HG03460 (cell line): ENCODE measurements around the gene RPP40.
"Not testable (repeated sequence)": the region's sequence is repeated elsewhere in the genome, so short reads cannot be mapped to it uniquely, and the experiment has no call there.

Experiments used
- ATAC-seq: cut with Tn5 transposase; IDR thresholded peaks from one replicate; pipeline ENCODE4 v1.9.1; 2021; ENCODE audit not compliant: unreplicated experiment

RPP40 gene

GRCh38 chr6:5020142-5020541 lies 16.3 kb upstream of the RPP40 start:
- ATAC-seq: no peak

- ATAC-seq: no peak
Measured at GRCh38 chr6:5014072-5014561, 10.3 kb upstream of the RPP40 start.

DNA sequence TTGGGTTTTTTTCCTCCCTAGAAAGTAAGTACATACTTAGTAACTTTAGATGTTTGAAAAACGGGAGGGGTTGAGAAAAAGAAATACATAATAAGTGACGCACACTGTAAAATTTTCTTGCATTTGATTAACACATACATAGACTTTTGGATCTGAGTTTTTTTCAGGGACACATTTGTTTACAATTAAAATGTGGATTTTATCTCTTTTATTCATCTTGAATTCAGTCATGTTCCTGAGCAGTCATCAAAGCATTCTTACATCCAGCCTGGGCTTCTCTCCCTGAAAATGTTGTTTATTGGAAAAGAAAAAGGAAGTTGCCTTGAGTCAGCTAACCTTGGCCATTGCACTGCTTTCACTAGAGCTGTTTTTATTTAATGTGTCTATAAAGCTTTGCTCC lies 8.7 kb upstream of the RPP40 start:
- ATAC-seq: no peak

- no peak for ATAC-seq
Measured at GRCh38 chr6:5011346-5011745, 7.5 kb upstream of the RPP40 start.

GRCh38 chr6:5007531-5007930 lies 3.7 kb upstream of the RPP40 start:
- no peak for ATAC-seq

DNA sequence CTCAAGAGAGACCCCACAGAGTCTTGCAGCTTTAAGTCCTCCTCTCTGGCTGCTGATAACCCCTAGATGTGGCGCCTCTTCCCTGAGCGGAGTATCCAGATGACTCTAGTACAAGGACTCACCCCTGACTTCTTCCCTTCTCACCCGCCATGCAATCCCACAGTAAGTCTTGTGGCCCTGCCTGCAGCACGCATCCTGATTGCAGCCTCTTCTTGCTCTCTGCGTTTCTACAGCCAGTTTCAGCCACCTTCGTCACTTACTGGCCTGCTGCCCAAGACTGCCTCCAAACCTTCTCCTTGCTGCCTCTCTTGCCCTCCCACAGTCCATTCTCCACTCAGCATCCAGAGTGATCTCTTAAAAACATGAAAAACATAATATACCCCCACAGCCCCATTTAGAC lies 2.4 kb upstream of the RPP40 start:
- ATAC-seq: no peak

- not testable (repeated sequence) for ATAC-seq
Measured at GRCh38 chr6:5005038-5005433, 1.2 kb upstream of the RPP40 start.

GRCh38 chr6:5004373-5005037 lies 668 bp upstream of the RPP40 start:
- ATAC-seq: no peak

DNA sequence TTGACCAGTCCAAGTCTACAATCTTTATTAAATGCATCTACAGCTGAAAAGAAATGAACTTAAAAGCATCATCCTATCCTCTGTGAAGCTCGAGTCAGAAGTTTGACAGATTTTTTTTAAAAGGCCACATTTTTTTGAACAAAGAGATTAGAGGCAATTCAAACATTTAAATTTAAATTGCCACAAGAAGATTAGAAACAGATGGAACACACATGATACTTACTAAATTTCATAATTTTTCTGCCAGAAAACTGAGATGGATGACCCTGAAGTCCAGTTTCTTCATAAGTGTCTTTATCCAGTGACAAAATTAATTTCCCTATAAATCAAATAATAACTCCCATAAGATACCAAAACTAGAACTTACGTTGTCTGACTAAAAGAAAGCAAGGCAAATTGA lies 4.3 kb downstream of the RPP40 start:
- no peak for ATAC-seq

- ATAC-seq: no peak
Measured at GRCh38 chr6:4997862-4998261, 6.0 kb downstream of the RPP40 start.

- ATAC-seq: no peak
Measured at GRCh38 chr6:4994741-4995140, 9.1 kb downstream of the RPP40 start.

DNA sequence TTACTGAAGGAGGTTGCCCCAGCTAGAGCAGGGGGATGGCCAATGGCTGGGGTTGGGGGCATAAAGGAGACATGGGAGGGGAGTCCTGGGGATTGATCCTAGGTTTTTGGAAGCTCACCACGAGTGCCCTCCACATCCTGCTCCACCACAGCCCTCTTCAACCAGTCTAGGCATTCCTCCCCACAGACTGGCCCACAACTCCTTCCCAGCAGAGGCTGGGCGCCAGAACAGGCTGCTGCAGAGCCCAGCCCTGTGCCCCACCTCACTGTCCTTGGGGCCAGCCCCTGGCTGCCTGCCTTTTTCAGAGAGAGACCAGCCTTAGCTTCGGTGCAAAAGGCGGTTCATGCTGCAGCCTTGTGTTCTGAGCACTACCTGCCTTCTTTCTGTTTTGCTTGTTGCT lies 16.4 kb downstream of the RPP40 start:
- no peak for ATAC-seq

- no peak for ATAC-seq
Measured at GRCh38 chr6:4986999-4987398, 16.8 kb downstream of the RPP40 start.

- no peak for ATAC-seq
Measured at GRCh38 chr6:4983322-4983721, 20.5 kb downstream of the RPP40 start.

DNA sequence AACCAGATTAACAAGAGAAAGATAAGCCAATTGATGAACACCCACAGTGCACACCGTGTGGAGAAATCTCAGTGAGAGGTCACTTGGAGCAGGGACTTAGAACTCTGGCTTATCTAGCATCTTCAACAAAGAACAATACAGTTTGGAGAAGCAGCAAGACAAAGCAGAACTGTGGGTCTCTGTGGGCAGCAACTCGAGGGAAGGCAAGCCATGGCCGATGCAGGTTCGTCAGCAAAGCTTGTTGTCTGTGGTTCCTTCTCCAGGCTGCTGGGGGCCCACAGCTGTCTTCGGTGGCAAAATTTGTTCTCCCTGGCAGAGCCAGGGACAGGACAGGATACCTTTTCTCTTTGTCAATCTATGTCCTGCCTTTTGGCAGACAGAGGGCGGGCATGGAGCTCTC lies 22.1 kb downstream of the RPP40 start:
- no peak for ATAC-seq

GRCh38 chr6:4979426-4979825 lies 24.4 kb downstream of the RPP40 start:
- no peak for ATAC-seq

GRCh38 chr6:4977468-4977867 lies 26.4 kb downstream of the RPP40 start:
- no peak for ATAC-seq

DNA sequence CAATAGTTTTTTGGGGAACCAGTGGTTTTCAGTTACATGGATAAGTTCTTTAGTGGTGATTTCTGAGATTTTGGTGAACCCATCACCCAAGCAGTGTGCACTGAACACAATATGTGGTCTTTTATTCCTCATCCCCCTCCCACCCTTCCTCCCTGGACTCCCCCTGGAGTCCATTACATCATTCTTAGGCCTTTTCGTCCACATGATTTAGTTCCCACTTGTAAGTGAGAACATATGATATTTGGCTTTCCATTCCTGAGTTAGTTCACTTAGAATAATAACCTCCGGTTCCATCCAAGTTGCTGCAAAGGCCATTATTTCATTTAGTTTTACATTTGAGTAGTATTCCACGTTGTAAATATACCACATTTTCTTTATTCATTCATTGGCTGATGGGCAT lies 28.3 kb downstream of the RPP40 start:
- ATAC-seq: no peak

DNA sequence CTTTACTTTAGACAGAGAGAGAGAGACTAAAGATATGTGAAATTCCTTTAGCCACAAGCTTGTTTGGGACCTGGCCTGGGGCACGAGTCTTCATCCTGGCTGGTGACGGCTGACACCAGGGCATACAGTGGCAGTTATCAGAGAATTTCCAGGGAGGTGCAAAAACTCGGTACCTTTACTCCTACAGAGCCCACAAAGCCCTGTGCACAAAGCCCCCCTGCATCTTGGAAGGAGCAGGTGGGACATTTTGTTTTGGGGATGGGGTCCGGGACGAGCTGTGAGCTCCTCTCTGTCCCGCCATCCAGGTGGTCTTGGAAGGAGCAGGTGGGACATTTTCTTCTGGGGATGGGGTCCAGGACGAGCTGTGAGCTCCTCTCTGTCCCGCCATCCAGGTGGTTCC lies 28.9 kb downstream of the RPP40 start:
- ATAC-seq: no peak

DNA sequence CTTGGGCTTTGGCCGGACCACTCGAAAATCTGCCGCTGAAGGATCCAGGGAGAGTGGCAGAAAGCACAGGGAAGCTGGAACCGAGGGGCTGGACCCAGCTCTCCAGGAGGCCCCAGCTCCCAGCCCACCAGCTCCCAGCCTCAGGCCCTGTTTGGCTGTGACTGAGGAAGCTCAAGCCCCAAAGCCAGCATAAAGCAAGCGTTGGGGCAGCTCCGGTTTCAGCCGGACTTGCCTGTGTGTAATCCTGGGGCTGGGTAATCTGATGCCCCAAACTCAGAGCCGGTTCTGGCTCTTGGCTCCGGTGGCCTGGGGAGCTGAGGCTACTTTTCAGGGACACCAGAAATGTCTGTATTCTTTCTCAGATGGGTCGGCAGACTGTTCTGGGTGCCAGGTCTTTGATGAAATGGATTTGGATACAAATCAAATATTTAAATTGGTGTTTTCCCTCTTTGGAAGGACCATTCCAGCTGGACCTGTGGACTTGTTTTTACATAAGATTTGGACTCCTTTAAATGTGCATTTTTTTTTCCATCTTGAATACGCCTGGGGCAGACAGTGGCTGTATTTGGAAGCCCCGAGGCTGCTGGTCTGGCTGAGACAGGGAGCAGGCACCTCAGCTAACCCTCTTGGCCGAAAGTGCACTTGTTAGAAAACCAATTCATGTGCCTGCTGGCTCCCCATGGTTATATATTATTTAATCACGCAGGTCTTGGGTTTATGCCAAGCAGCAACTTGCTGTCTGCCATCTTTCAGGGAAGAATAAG lies 29.7 kb downstream of the RPP40 start:
- no peak for ATAC-seq

DNA sequence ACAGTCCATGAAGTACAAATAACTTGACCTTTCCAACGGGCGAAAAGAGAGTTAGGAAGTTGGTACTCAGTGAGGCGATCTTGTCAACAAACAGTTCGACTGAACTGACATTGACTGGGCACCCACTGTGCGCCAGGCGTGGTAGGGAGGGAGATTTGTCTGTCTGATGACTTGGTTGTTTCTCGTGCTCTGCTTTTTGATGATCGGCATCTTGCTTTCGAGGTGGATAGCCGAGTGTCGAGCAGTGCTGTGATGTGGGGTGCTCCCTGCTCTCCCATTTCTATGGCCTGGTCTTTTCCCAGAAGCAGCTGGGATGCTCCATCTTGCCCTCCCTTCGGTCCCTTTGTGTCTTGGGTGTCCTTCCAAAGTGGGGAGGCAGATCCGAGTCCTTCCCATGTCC lies 30.4 kb downstream of the RPP40 start:
- ATAC-seq: no peak

GRCh38 chr6:4972438-4972837 lies 31.4 kb downstream of the RPP40 start:
- ATAC-seq: no peak

GRCh38 chr6:4971851-4972250 lies 32.0 kb downstream of the RPP40 start:
- no peak for ATAC-seq
